Measurements from ENCODE around the gene ARHGAP12.

Gene ARHGAP12

GRCh38 chr10:31927565-31927883 is 1.1 kb downstream of the ARHGAP12 start:
- peak overlapping the region; percentile 66 for H3K4me3 ChIP-seq (ENCODE audit: control insufficient read depth, low read depth, low read length)
- DNase-seq (ENCODE audit: low read depth) = peak; percentile 35
- no peak for TF ChIP-seq CTCF (conservative IDR thresholded peaks at IDR 0.05; ENCODE audit: control insufficient read depth, insufficient read depth, low read depth, low read length)

GRCh38 chr10:31926765-31927564 is 1.7 kb downstream of the ARHGAP12 start:
- no peak for TF ChIP-seq CTCF (conservative IDR thresholded peaks at IDR 0.05; ENCODE audit: control insufficient read depth, insufficient read depth, low read depth, low read length)
- H3K4me3 ChIP-seq (ENCODE audit: control insufficient read depth, low read depth, low read length) = peak overlapping the region; percentile 66
- no peak for DNase-seq (ENCODE audit: low read depth)

- no peak for TF ChIP-seq CTCF (conservative IDR thresholded peaks at IDR 0.05; ENCODE audit: control insufficient read depth, insufficient read depth, low read depth, low read length)
- peak overlapping the region; percentile 66 for H3K4me3 ChIP-seq (ENCODE audit: control insufficient read depth, low read depth, low read length)
- DNase-seq (ENCODE audit: low read depth) = peak; percentile 11
Measured at GRCh38 chr10:31926160-31926559, 2.5 kb downstream of the ARHGAP12 start.

- no peak for TF ChIP-seq CTCF (conservative IDR thresholded peaks at IDR 0.05; ENCODE audit: control insufficient read depth, insufficient read depth, low read depth, low read length)
- no peak overlapping the region for H3K4me3 ChIP-seq (ENCODE audit: control insufficient read depth, low read depth, low read length)
- DNase-seq (ENCODE audit: low read depth) = no peak
Measured at GRCh38 chr10:31924833-31925232, 3.8 kb downstream of the ARHGAP12 start.

- TF ChIP-seq CTCF (conservative IDR thresholded peaks at IDR 0.05; ENCODE audit: control insufficient read depth, insufficient read depth, low read depth, low read length) = no peak
- no peak for DNase-seq (ENCODE audit: low read depth)
- no peak overlapping the region for H3K4me3 ChIP-seq (ENCODE audit: control insufficient read depth, low read depth, low read length)
Measured at GRCh38 chr10:31923389-31923788, 5.2 kb downstream of the ARHGAP12 start.

- DNase-seq (ENCODE audit: low read depth) = no peak
- TF ChIP-seq CTCF (conservative IDR thresholded peaks at IDR 0.05; ENCODE audit: control insufficient read depth, insufficient read depth, low read depth, low read length) = no peak
- no peak overlapping the region for H3K4me3 ChIP-seq (ENCODE audit: control insufficient read depth, low read depth, low read length)
Measured at GRCh38 chr10:31921031-31921430, 7.6 kb downstream of the ARHGAP12 start.

All from fibroblast of mammary gland (primary cell).